ENCODE measurements around the gene DNAJC6.

- TF ChIP-seq CTCF (IDR thresholded peaks at IDR 0.05; ENCODE audit: insufficient read depth, low read length, poor library complexity, severe bottlenecking) (no peak), EZH2phosphoT487 (conservative IDR thresholded peaks at IDR 0.05; ENCODE audit: low read length) (no peak)
Observed at GRCh38 chr1:65334081-65334480, 24.7 kb downstream of the DNAJC6 start.
